HepG2 (cell line): Measurements from ENCODE around the gene LCAT. TPM values are rescaled to one million over a fixed set of nuclear protein-coding genes. Genes with fewer than 3 reads are reported as not detected.

Source experiments
- JARID2 ChIP-seq: sonication (generic); formaldehyde crosslinking; IDR thresholded peaks from 2 replicates; pipeline ENCODE4 v1.8.1; 2023; ENCODE audit warnings: missing genetic modification reagents, inconsistent platforms; ENCODE audit not compliant: insufficient replicate concordance
- MZF1 ChIP-seq: sonication (generic); formaldehyde crosslinking; IDR thresholded peaks from 2 replicates; pipeline ENCODE4 v1.8.1; 2023; ENCODE audit warnings: mild to moderate bottlenecking, missing genetic modification reagents, borderline replicate concordance
- PRDM10 ChIP-seq: sonication (generic); formaldehyde crosslinking; IDR thresholded peaks from 2 replicates; pipeline ENCODE4 v1.4.0; 2020; ENCODE audit warnings: low read depth, missing genetic modification reagents
- ZBTB14 ChIP-seq: sonication (generic); formaldehyde crosslinking; IDR thresholded peaks from 2 replicates; pipeline ENCODE4 v1.4.0; 2020; ENCODE audit warnings: missing genetic modification reagents
- ZHX2 ChIP-seq, 2 experiments: sonication (generic) in 1 of 2; formaldehyde crosslinking in 1 of 2; IDR thresholded peaks; 2 replicates each; pipeline versions ENCODE4 v1.6.1 to v1.9.0; 2014 to 2022; ENCODE audit warnings: antibody characterized with exemption in 1 of 2, borderline replicate concordance in 1 of 2, inconsistent platforms in 1 of 2, low read depth in 1 of 2, missing genetic modification reagents in 1 of 2
- polyA plus RNA-seq, 8 experiments: library from polyadenylated mRNA; depleted of rRNA in 3 of 8; stranded (reverse) in 7 of 8; unstranded in 1 of 8; fragments of >200 nt; fragmentation: Illumina TruSeq in 4 of 8; extraction: Trizol in 4 of 8; gene quantifications; 2 replicates each; pipeline versions ENCODE4 v1.2.1 to v1.2.3, GENCODE V29; 2011 to 2016; ENCODE audit warnings: low read depth in 4 of 8, missing spikeins in 1 of 8, mixed read lengths in 1 of 8; ENCODE audit not compliant: insufficient read depth in 1 of 8
- total RNA-seq, 5 experiments: library from RNA; depleted of rRNA; stranded (reverse); fragments of >200 nt; fragmentation: Illumina TruSeq; extraction: Trizol; gene quantifications; 2 replicates each; pipeline ENCODE4 v1.2.3, GENCODE V29; 2016; ENCODE audit warnings: low read depth in 1 of 5
- TF ChIP-seq, protein P1 (sequence below): sonication (generic); formaldehyde crosslinking; IDR thresholded peaks from 2 replicates; pipeline ENCODE4 v1.4.0; 2020; ENCODE audit warnings: missing genetic modification reagents
- TF ChIP-seq, protein P2 (sequence below): sonication (generic); formaldehyde crosslinking; IDR thresholded peaks from 2 replicates; pipeline ENCODE4 v1.9.0; 2021; ENCODE audit warnings: mild to moderate bottlenecking, missing genetic modification reagents

Gene LCAT
- total and polyA plus RNA-seq, 2 of the 13 experiments (the other 11 are each of a cell fraction or from before 2014, with no cell fraction given): 36.1 to 38.9 TPM

GRCh38 chr16:67942200-67942509, 1.8 kb downstream of the LCAT start (continued):
- TF ChIP-seq ZHX2 (IDR thresholded peaks at IDR 0.05; ENCODE audit: low read depth): no peak
- no peak for TF ChIP-seq ZHX2 (CRISPR knock-in tag; IDR thresholded peaks at IDR 0.05; ENCODE audit: borderline replicate concordance)
- no peak for TF ChIP-seq JARID2 (CRISPR knock-in tag)
- TF ChIP-seq ZBTB14 (CRISPR knock-in tag): 0 out of 2 replicates have a peak, but pooled peaks have one; percentile 0
- TF ChIP-seq, protein P1, sequence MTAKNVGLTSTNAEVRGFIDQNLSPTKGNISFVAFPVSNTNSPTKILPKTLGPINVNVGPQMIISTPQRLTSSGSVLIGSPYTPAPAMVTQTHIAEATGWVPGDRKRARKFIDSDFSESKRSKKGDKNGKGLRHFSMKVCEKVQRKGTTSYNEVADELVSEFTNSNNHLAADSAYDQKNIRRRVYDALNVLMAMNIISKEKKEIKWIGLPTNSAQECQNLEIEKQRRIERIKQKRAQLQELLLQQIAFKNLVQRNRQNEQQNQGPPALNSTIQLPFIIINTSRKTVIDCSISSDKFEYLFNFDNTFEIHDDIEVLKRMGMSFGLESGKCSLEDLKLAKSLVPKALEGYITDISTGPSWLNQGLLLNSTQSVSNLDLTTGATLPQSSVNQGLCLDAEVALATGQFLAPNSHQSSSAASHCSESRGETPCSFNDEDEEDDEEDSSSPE (CRISPR knock-in tag): no peak; the same call in 1 of the 2 replicates
- no peak for TF ChIP-seq MZF1 (CRISPR knock-in tag)
- TF ChIP-seq PRDM10 (CRISPR knock-in tag): no peak
- TF ChIP-seq, protein P2, sequence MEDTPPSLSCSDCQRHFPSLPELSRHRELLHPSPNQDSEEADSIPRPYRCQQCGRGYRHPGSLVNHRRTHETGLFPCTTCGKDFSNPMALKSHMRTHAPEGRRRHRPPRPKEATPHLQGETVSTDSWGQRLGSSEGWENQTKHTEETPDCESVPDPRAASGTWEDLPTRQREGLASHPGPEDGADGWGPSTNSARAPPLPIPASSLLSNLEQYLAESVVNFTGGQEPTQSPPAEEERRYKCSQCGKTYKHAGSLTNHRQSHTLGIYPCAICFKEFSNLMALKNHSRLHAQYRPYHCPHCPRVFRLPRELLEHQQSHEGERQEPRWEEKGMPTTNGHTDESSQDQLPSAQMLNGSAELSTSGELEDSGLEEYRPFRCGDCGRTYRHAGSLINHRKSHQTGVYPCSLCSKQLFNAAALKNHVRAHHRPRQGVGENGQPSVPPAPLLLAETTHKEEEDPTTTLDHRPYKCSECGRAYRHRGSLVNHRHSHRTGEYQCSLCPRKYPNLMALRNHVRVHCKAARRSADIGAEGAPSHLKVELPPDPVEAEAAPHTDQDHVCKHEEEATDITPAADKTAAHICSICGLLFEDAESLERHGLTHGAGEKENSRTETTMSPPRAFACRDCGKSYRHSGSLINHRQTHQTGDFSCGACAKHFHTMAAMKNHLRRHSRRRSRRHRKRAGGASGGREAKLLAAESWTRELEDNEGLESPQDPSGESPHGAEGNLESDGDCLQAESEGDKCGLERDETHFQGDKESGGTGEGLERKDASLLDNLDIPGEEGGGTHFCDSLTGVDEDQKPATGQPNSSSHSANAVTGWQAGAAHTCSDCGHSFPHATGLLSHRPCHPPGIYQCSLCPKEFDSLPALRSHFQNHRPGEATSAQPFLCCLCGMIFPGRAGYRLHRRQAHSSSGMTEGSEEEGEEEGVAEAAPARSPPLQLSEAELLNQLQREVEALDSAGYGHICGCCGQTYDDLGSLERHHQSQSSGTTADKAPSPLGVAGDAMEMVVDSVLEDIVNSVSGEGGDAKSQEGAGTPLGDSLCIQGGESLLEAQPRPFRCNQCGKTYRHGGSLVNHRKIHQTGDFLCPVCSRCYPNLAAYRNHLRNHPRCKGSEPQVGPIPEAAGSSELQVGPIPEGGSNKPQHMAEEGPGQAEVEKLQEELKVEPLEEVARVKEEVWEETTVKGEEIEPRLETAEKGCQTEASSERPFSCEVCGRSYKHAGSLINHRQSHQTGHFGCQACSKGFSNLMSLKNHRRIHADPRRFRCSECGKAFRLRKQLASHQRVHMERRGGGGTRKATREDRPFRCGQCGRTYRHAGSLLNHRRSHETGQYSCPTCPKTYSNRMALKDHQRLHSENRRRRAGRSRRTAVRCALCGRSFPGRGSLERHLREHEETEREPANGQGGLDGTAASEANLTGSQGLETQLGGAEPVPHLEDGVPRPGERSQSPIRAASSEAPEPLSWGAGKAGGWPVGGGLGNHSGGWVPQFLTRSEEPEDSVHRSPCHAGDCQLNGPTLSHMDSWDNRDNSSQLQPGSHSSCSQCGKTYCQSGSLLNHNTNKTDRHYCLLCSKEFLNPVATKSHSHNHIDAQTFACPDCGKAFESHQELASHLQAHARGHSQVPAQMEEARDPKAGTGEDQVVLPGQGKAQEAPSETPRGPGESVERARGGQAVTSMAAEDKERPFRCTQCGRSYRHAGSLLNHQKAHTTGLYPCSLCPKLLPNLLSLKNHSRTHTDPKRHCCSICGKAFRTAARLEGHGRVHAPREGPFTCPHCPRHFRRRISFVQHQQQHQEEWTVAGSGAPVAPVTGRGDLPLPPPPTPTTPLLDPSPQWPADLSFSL (CRISPR knock-in tag): no peak
